ENCODE data around the gene NDUFA6. TPM values are rescaled to one million over a fixed set of nuclear protein-coding genes. Genes with fewer than 3 reads are reported as not detected.
"Not testable (repeated sequence)": the region's sequence is repeated elsewhere in the genome, so short reads cannot be mapped to it uniquely, and the experiment has no call there.

The NDUFA6 gene
- total RNA-seq, 1 experiment from 2014 or later: 92.2 TPM

DNA sequence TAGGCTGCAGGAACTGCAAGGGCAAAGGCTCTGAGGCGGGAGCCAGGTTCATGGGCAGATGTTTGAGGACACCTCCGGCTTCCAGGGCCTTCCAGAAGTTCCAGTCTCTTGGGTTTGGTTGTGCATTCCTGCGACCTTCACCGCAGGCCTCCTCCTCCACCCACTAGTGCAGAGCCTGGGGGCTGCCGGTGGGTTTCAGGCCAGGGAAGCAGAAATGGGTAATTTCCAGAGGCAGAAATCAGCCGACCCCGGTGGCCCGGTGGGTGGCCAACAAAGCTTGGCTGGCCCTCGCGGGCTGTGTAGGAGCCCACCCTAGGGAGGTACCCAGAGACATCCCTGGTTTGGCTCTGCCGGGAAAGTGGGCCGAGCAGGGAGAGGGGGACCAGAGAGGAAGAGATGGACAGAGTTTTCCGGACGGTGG is 16.9 kb downstream of the NDUFA6 start:
- Histone ChIP-seq H3K27me3 (ENCODE audit: control insufficient read depth, insufficient read depth, low read length) (no peaks in the 10 kb centered on the region), H3K9me3 (ENCODE audit: control insufficient read depth, insufficient read depth, low read depth, low read length) (no peaks in the 10 kb centered on the region), H3K27ac (ENCODE audit: low read length) (no peak overlapping the region), H3K36me3 (ENCODE audit: control insufficient read depth, insufficient read depth, low read length) (no peaks in the 10 kb centered on the region), H3K4me3 (ENCODE audit: low read depth in 2 of 2, low read length in 2 of 2) (no peak overlapping the region), H3K4me1 (ENCODE audit: control insufficient read depth, insufficient read depth, low read length) (peaks cover 2% of the 10 kb centered on the region)
- TF ChIP-seq TCF7L2 (IDR thresholded peaks at IDR 0.05; ENCODE audit: low read depth, low read length): no peak
- TF ChIP-seq REST (IDR thresholded peaks at IDR 0.05; ENCODE audit: insufficient read depth in 1 of 2, low read depth in 2 of 2, low read length in 1 of 2): no peak
- no peak for TF ChIP-seq CTCF (IDR thresholded peaks at IDR 0.05)
- no peak for TF ChIP-seq SIN3A (IDR thresholded peaks at IDR 0.05; ENCODE audit: borderline replicate concordance, insufficient read depth, low read depth, low read length)
- no peak for ATAC-seq
- no TSS peak for BruUV-seq (replicated peaks)
- no peak for DNase-seq (ENCODE audit: low read depth, low spot score)
- POLR2A ChIA-PET: no interaction called here
- intact Hi-C loops (cut with micrococcal nuclease; ENCODE audit: unreplicated experiment): loop anchor here (5.0 kb wide), 1 partner anchor 106 kb away; the partner anchor contains the start of gene SEPTIN3
- in situ Hi-C loops (cut with HindIII; ENCODE audit: low pct_unique_long_range_greater_than_20kb, low sequenced_read_pairs): no loop called here
- CTCF ChIA-PET: no interaction called here

GRCh38 chr22:42072606-42073330 is 17.8 kb downstream of the NDUFA6 start:
- BruUV-seq (replicated peaks): no TSS peak
- Histone ChIP-seq H3K9me3 (ENCODE audit: control insufficient read depth, insufficient read depth, low read depth, low read length) (no peaks in the 10 kb centered on the region), H3K4me1 (ENCODE audit: control insufficient read depth, insufficient read depth, low read length) (no peaks in the 10 kb centered on the region), H3K27me3 (ENCODE audit: control insufficient read depth, insufficient read depth, low read length) (no peaks in the 10 kb centered on the region), H3K4me3 (ENCODE audit: low read depth in 2 of 2, low read length in 2 of 2) (no peak overlapping the region), H3K36me3 (ENCODE audit: control insufficient read depth, insufficient read depth, low read length) (no peaks in the 10 kb centered on the region), H3K27ac (ENCODE audit: low read length) (no peak overlapping the region)
- POLR2A ChIA-PET: no interaction called here
- intact Hi-C loops (cut with micrococcal nuclease; ENCODE audit: unreplicated experiment) (loop anchor here (5.0 kb wide), 1 partner anchor 105 kb away; the partner anchor contains the start of gene SEPTIN3), in situ Hi-C loops (cut with HindIII; ENCODE audit: low pct_unique_long_range_greater_than_20kb, low sequenced_read_pairs) (no loop called here)
- CTCF ChIA-PET: no interaction called here
- ATAC-seq (no peak), DNase-seq (ENCODE audit: low read depth, low spot score) (no peak)
- TF ChIP-seq TCF7L2 (IDR thresholded peaks at IDR 0.05; ENCODE audit: low read depth, low read length) (no peak), CTCF (IDR thresholded peaks at IDR 0.05) (no peak), POLR2AphosphoS5 (IDR thresholded peaks at IDR 0.05; ENCODE audit: low read depth, low read length) (no peak), SIN3A (IDR thresholded peaks at IDR 0.05; ENCODE audit: borderline replicate concordance, insufficient read depth, low read depth, low read length) (no peak), REST (IDR thresholded peaks at IDR 0.05; ENCODE audit: insufficient read depth in 1 of 2, low read depth in 2 of 2, low read length in 1 of 2) (no peak)

GRCh38 chr22:42071508-42071907 is 19.1 kb downstream of the NDUFA6 start:
- in situ Hi-C loops (cut with HindIII; ENCODE audit: low pct_unique_long_range_greater_than_20kb, low sequenced_read_pairs): not testable (repeated sequence)

More at GRCh38 chr22:42071508-42071907, 19.1 kb downstream of the NDUFA6 start:
- H3K36me3 ChIP-seq (ENCODE audit: control insufficient read depth, insufficient read depth, low read length); H3K4me1 ChIP-seq (ENCODE audit: control insufficient read depth, insufficient read depth, low read length); ATAC-seq; DNase-seq (ENCODE audit: low read depth, low spot score); H3K9me3 ChIP-seq (ENCODE audit: control insufficient read depth, insufficient read depth, low read depth, low read length); BruUV-seq (replicated peaks); H3K27me3 ChIP-seq (ENCODE audit: control insufficient read depth, insufficient read depth, low read length); CTCF ChIA-PET; POLR2A ChIA-PET: not testable (repeated sequence)
- Histone ChIP-seq H3K4me3 (ENCODE audit: low read depth in 2 of 2, low read length in 2 of 2) (peak overlapping the region; percentile 59 to 78; a peak in 3 of 4 replicates), H3K27ac (ENCODE audit: low read length) (peak overlapping the region; percentile 77)
- intact Hi-C loops (cut with micrococcal nuclease; ENCODE audit: unreplicated experiment): loop anchor here (5.0 kb wide), 1 partner anchor 104 kb away; the partner anchor contains the start of gene SEPTIN3

Measured in Panc1 (cell line).